ENCODE measurements around the gene ANO3. TPM values are rescaled to one million over a fixed set of nuclear protein-coding genes. Genes with fewer than 3 reads are reported as not detected.
A peak's percentile ranks its signal among the peaks of the same experiment; 100 is the strongest.

The ANO3 gene
- total and polyA plus RNA-seq, 2 of the 8 experiments (the other 6 are each of a cell fraction or from before 2014, with no cell fraction given), result not detected

DNA sequence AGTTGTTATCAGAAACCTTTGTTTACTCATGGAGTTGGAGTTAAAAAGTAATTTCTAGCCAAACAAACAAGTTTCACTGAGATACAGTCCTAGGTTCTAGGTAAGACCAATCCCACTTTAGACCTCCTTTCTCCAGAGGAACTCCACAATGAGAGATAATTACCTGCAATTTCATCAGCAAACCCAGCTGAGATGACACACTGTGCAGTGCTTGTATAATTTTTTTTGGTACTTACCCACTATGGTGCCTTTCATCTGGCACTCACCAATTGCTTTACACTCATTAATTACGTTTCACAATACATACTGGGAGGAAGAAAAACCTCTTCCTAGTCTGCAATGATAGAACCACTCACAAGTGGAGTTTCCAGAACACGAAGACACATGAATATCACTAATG is 242.0 kb downstream of the ANO3 start:
- Histone ChIP-seq H4K20me1 (replicated peaks in 1 of 2; ENCODE audit: control insufficient read depth in 1 of 2, insufficient read depth in 2 of 2, low read length in 2 of 2) (no peaks in the 10 kb centered on the region), H3K23me2 (ENCODE audit: low read depth, low read length) (no peaks in the 10 kb centered on the region), H2BK20ac (ENCODE audit: low read length) (no peak overlapping the region), H3K9ac (replicated peaks in 1 of 4; ENCODE audit: extremely low read depth in 1 of 4, low read depth in 3 of 4, low read length in 3 of 4) (no peak overlapping the region), H4K5ac (ENCODE audit: insufficient read length, low read depth, low read length) (no peak overlapping the region), H3K18ac (ENCODE audit: extremely low read depth, low read length) (no peak overlapping the region), H3K36me3 (ENCODE audit: control insufficient read depth in 2 of 4, insufficient read depth in 4 of 4, low read length in 3 of 4) (no peaks in the 10 kb centered on the region), H2AFZ (ENCODE audit: low read length) (no peak overlapping the region), H3K56ac (replicated peaks; ENCODE audit: insufficient read length, low read depth, low read length) (no peak overlapping the region), H3K4me3 (ENCODE audit: extremely low read depth in 1 of 4, insufficient read depth in 2 of 4, low read depth in 3 of 4, low read length in 4 of 4) (no peak overlapping the region), H3K14ac (ENCODE audit: insufficient read length) (no peak overlapping the region), H3K79me2 (ENCODE audit: control insufficient read depth in 1 of 2, insufficient read depth in 2 of 2, low read length in 2 of 2) (no peaks in the 10 kb centered on the region), H2AK5ac (ENCODE audit: low read depth, low read length) (no peak overlapping the region), H3K27me3 (replicated peaks in 1 of 4; ENCODE audit: control insufficient read depth in 3 of 4, extremely low read depth in 1 of 4, insufficient read depth in 3 of 4, low read length in 3 of 4) (no peaks in the 10 kb centered on the region), H3K4me2 (ENCODE audit: insufficient read depth in 1 of 2, low read depth in 2 of 2, low read length in 2 of 2) (no peak overlapping the region), H3K4ac (replicated peaks; ENCODE audit: insufficient read length, low read depth, low read length) (no peak overlapping the region), H3K79me1 (ENCODE audit: low read depth, low read length) (no peaks in the 10 kb centered on the region), H3K4me1 (replicated peaks in 1 of 4; ENCODE audit: control insufficient read depth in 3 of 4, insufficient read depth in 4 of 4, low read length in 3 of 4) (peaks cover 0 to 6% (median 2%) of the 10 kb centered on the region in 4 experiments; a peak in 2 of 7 replicates), H3K9me3 (ENCODE audit: insufficient read depth in 2 of 2, low read depth in 1 of 2, low read length in 1 of 2) (no peaks in the 10 kb centered on the region), H4K8ac (ENCODE audit: extremely low read depth, insufficient read depth, low read length) (no peak overlapping the region), H4K91ac (replicated peaks; ENCODE audit: insufficient read length, low read length) (no peak overlapping the region), H3K23ac (ENCODE audit: insufficient read length) (no peak overlapping the region), H2BK15ac (ENCODE audit: low read length) (no peak overlapping the region), H2BK5ac (ENCODE audit: low read depth, low read length) (no peak overlapping the region), H2BK120ac (replicated peaks; ENCODE audit: low read depth, low read length) (no peak overlapping the region), H3K27ac (ENCODE audit: low read depth, low read length) (no peak overlapping the region), H2BK12ac (ENCODE audit: low read depth, low read length) (no peak overlapping the region)
- 90% methylated on average over 2 of the region's 2 CpGs; no CpG with 5 or more reads in 1 of the 2 experiments for WGBS, 2 experiments (ENCODE audit: extremely low coverage in 1 of 2, insufficient coverage in 1 of 2, insufficient read length in 1 of 2, insufficient replicate concordance in 2 of 2, low coverage in 1 of 2, low lambda C conversion rate in 2 of 2, missing lambda C conversion rate in 1 of 2)
- DNase-seq (ENCODE audit: low read depth in 1 of 2, low spot score in 2 of 2), result no peak
- ChIA-PET CTCF (ENCODE audit: partially characterized antibody) (no interaction called here), POLR2A (ENCODE audit: partially characterized antibody) (no interaction called here)
- FAIRE-seq, result peak; percentile 36
- no peak for TF ChIP-seq ZNF274 (IDR thresholded peaks at IDR 0.05; ENCODE audit: borderline replicate concordance, extremely low read depth, low read length)
- no peak for TF ChIP-seq CTBP2 (IDR thresholded peaks at IDR 0.05; ENCODE audit: borderline replicate concordance, insufficient read depth, insufficient read length, low read length)
- no peak for TF ChIP-seq CHD2 (IDR thresholded peaks at IDR 0.05; ENCODE audit: low read length)
- TF ChIP-seq SP1 (IDR thresholded peaks at IDR 0.05; ENCODE audit: low read depth, low read length), result no peak
- TF ChIP-seq, protein P1, sequence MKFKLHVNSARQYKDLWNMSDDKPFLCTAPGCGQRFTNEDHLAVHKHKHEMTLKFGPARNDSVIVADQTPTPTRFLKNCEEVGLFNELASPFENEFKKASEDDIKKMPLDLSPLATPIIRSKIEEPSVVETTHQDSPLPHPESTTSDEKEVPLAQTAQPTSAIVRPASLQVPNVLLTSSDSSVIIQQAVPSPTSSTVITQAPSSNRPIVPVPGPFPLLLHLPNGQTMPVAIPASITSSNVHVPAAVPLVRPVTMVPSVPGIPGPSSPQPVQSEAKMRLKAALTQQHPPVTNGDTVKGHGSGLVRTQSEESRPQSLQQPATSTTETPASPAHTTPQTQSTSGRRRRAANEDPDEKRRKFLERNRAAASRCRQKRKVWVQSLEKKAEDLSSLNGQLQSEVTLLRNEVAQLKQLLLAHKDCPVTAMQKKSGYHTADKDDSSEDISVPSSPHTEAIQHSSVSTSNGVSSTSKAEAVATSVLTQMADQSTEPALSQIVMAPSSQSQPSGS (IDR thresholded peaks at IDR 0.05; ENCODE audit: low read length), result no peak
- TF ChIP-seq TCF12 (IDR thresholded peaks at IDR 0.05; ENCODE audit: low read depth, low read length), result no peak
- no peak for TF ChIP-seq PHF8 (conservative IDR thresholded peaks at IDR 0.05; ENCODE audit: low read depth, low read length)
- TF ChIP-seq NRF1 (IDR thresholded peaks at IDR 0.05; ENCODE audit: low read depth, low read length), result no peak
- TF ChIP-seq KDM5A (IDR thresholded peaks at IDR 0.05; ENCODE audit: low read length), result no peak
